NCI-H1436 (cell line): Measurements from ENCODE around the gene FAF1.

Source experiments
- DNase-seq: peaks from one replicate; lab custom pipeline; 2025; lab: John Stamatoyannopoulos, UW

Gene FAF1

DNA sequence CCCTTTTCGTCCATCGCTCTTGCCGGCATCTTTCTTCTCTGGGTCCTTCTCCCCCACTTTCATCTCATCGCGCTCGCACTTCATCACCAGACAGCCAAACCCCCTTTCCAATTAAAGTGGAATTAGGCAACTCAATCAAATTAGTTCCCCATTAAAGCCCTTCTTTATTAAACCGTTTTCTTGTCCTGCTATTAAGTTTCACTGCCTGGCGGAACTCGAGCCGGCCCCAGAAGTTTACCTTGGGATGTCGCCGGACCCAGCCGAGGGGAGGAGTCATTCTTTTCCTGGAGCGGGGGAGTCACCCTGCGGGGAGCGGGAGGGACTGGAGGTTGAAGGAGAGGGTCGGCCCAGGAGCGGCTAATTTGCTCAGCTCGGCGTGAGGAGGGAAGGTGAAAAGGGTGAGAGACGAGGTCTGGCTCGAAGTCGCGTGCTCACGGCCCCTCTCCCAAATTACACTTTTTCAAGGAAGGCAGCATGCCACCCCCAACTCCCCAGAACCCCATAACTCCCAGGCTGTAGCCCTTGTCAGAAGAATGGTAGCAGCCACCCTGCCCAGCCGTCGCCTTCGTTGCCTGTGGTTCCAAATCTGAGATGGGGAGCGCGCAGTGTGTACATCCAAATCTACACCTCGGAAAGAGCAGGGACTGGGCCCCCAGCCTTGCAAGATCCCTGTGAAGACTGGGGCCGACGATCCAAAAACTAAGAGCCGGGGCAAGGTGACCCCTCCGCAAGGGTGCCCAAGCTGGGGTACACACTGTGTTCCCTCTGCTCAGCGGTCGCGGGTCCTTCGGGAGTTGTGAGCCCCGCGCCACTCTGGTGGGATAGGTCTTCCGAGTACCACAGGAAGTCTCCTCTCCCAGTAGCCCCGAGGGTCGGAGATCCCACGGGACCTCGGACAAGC lies 543.3 kb downstream of the FAF1 start:
- DNase-seq, result no peak

DNA sequence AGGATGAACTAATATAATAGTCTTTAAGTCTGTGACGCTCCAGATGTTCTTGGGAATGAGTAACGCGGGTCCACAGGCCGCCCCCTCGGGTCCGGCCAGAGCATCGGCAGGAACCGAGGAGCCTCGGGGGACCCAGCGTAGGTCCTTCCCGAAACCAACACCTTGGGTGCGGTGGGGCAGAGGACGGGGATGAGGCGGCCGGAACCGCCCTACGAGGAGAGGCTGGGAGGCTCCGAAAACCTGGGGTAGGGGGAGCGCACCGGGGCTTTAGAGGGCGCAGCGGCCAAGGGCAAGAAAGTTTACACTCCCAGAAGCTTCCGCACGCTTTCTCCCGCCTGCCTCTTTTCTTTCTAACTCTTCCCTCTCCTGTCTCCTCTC lies 543.9 kb downstream of the FAF1 start:
- DNase-seq, result no peak

DNA sequence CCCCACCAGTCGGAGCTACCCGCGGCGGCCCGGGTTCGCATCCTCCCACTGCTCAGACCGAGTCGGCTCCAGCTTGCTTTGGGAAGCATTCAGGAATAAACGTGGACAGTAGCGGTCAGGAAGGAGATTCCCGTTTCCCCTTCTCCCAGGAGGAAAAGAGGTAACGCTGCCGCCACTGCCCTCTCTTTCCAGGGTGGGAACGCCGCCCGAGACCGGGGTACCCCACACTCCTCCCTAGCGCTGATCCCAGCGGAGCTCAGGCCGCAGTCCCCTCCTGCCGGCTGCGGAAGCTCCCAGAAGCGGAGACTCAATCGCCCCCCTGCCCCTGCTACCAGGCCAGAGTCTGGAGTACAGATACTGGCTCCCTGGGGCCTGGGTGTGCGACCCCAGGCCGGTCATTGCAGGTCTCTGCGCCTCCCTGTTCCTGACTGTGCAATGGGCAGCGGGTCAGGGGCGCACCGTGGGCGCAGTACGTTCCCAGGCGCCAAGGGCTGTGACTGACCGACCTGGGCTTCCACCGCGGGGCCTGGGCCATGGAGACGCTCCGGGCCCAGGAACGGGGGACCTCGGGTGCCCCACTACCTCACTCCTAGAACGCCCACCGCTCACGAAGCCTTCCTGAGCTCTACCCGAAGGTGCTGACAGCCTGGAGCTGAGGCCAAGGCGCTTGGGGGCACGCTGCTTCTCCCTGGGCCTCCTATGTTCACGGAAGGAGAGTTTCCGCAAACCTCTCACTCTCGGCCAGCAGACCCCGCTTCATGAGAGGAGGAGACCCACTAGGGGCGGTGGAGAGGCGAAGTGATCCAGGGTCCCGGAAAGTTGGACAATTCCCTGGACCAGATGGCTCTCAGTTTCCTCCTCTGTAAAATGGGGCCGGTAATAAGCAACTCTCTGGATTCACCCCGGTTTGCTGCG lies 544.6 kb downstream of the FAF1 start:
- no peak for DNase-seq

DNA sequence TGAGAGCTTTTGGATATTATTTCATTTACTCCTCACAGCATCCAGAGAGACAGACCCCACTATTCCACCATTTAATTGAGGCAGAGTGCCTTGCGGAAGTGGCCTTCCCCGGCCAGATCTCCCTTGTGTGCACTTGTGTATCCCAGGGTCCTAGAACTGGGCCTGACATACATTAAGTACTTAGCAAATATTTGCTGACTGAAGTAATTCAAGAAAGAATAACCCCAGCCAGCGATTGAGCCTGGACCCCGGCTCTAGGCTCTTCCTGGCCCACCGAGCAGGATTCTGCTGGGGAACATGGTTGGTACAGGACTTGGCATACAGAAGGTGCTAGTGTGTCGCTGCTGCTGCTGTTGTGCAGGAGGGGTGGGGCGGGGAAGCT lies 545.2 kb downstream of the FAF1 start:
- DNase-seq, result no peak

DNA sequence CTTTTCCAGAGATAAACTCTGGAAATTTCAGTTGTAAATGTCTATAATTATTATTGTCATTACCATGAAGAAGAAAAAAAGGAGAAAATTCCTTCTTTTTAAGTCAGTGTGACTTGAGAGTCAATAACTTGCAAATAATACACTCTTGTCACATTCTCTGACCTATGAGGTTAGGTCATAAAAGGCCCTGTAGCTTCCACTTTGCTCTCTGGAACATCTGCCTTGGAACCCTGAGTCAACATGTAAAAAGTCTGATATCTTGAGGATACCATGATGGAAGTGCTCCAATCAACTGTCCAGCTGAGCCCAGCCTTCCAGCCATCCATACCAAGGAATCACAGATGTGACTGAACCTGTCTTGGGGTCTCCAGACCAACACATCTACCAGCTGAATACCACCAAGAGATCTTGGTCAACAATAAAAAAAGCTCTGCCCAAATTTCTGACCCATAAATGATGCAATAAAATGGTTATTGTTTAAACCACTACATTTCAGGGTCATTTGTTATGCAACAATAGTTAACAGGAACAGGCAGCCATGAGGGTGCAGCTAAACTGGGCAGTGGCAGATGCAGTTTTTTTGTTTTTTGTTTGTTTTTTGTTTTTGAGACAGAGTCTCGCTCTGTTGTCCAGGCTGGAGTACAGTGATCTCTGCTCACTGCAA lies 547.1 kb downstream of the FAF1 start:
- no peak for DNase-seq

DNA sequence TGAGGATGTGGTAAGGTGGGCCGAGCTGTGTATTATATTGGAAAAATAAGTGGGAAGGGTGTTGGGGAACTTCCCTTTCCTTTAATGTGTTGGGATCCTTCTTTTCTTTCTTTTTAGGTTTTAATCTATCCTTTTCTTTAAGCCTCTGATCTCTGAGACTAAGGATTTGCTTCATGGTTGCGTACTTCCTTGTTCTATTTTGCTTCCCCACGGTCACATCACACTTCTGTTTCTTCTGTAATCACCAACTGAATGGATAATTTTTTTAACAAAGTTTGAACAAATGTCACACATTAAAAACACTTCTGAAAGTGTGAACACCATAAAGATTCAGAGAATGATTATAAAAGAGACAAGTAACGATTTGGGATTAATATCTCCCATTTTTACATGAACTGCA lies 554.3 kb downstream of the FAF1 start:
- DNase-seq, result no peak

DNA sequence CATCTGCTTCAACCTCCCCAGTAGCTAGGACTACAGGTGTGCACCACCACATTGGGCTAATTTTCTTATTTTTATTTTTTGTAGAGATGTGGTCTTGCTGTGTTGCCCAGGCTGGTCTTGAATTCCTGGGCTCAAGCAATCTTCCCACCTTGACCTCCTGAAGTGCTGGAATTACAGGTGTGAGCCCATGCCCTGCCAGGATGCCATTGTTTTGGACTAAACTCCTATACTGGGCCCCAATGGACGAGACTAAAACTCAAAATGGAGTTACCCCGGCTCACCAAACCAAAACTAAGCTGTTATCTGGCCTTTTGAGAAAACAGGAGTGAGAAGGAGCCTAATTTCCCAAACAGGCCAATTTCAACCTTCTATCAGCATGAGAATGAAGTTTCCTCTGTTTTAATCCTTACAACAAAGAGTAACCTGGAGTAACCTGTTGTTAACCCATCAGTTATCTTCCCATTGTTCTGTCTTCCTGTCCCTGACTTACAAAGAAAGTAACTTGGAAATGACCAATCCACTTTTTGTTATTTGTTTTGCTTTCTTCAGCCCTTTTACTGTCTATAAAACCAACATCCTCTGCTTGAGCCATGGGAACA lies 566.4 kb downstream of the FAF1 start:
- DNase-seq, result no peak
